ENCODE results near the gene INAFM1. TPM values are rescaled to one million over a fixed set of nuclear protein-coding genes. Genes with fewer than 3 reads are reported as not detected.
A peak's percentile ranks its signal among the peaks of the same experiment; 100 is the strongest.
"Not testable (repeated sequence)": the region's sequence is repeated elsewhere in the genome, so short reads cannot be mapped to it uniquely, and the experiment has no call there.

INAFM1 gene
- total and polyA plus RNA-seq, 3 donors from 2014 or later, result 9.0 to 29.5 (median 20.8) TPM

GRCh38 chr19:47280183-47280797 lies 5.6 kb downstream of the INAFM1 start:
- H3K4me1 ChIP-seq, result peaks cover 13% of the 10 kb centered on the region
- no peak overlapping the region for H3K4me3 ChIP-seq
- peak; percentile 40 for DNase-seq
- H3K9me3 ChIP-seq, result no peaks in the 10 kb centered on the region
- no peaks in the 10 kb centered on the region for H3K36me3 ChIP-seq (ENCODE audit: low read depth, missing control alignments)
- intact Hi-C loops (cut with DNase I; ENCODE audit: low total_unique reads), result no loop called here
- H3K27ac ChIP-seq, result no peak overlapping the region
- TF ChIP-seq POLR2A (IDR thresholded peaks at IDR 0.05), result no peak
- peak in 1 of 3 experiments; percentile 17 for TF ChIP-seq CTCF (IDR thresholded peaks at IDR 0.05)
- H3K27me3 ChIP-seq, result no peaks in the 10 kb centered on the region
- 93 to 95% methylated on average over 13 of the region's 13 CpGs for WGBS, 2 donors

- intact Hi-C loops (cut with DNase I; ENCODE audit: low total_unique reads), result no loop called here
Observed at GRCh38 chr19:47283405-47284059, 8.8 kb downstream of the INAFM1 start.

GRCh38 chr19:47284324-47284899 lies 9.7 kb downstream of the INAFM1 start:
- Histone ChIP-seq H3K4me1 (peaks cover 1% of the 10 kb centered on the region), H3K27me3 (no peaks in the 10 kb centered on the region), H3K27ac (no peak overlapping the region), H3K36me3 (ENCODE audit: low read depth, missing control alignments) (no peaks in the 10 kb centered on the region), H3K9me3 (no peaks in the 10 kb centered on the region), H3K4me3 (no peak overlapping the region)
- TF ChIP-seq CTCF (IDR thresholded peaks at IDR 0.05) (peak; percentile 77 to 99 (median 84)), POLR2A (IDR thresholded peaks at IDR 0.05) (no peak)
- intact Hi-C loops (cut with DNase I; ENCODE audit: low total_unique reads), result no loop called here
- 31 to 35% methylated on average over 7 to 9 of the region's 9 CpGs for WGBS, 2 donors
- DNase-seq, result peak; percentile 53

More at GRCh38 chr19:47283405-47284059, 8.8 kb downstream of the INAFM1 start:
- H3K4me1 ChIP-seq, result no peaks in the 10 kb centered on the region
- TF ChIP-seq POLR2A (IDR thresholded peaks at IDR 0.05), result no peak
- no peak for DNase-seq
- 78 to 81% methylated on average over 10 of the region's 10 CpGs for WGBS, 2 donors
- no peaks in the 10 kb centered on the region for H3K36me3 ChIP-seq (ENCODE audit: low read depth, missing control alignments)
- no peaks in the 10 kb centered on the region for H3K9me3 ChIP-seq
- H3K27me3 ChIP-seq, result no peaks in the 10 kb centered on the region
- no peak overlapping the region for H3K27ac ChIP-seq
- H3K4me3 ChIP-seq, result no peak overlapping the region

- no peak overlapping the region for H3K27ac ChIP-seq
- no peaks in the 10 kb centered on the region for H3K9me3 ChIP-seq
- TF ChIP-seq POLR2A (IDR thresholded peaks at IDR 0.05) (no peak), CTCF (IDR thresholded peaks at IDR 0.05) (peak; percentile 54 to 82 (median 77))
- no peaks in the 10 kb centered on the region for H3K27me3 ChIP-seq
- no peaks in the 10 kb centered on the region for H3K36me3 ChIP-seq (ENCODE audit: low read depth, missing control alignments)
- peak; percentile 92 for DNase-seq
- H3K4me3 ChIP-seq, result no peak overlapping the region
- 34 to 53% methylated on average over 12 of the region's 12 CpGs for WGBS, 2 donors
- H3K4me1 ChIP-seq, result no peaks in the 10 kb centered on the region
- intact Hi-C loops (cut with DNase I; ENCODE audit: low total_unique reads), result no loop called here
Observed at GRCh38 chr19:47296036-47296435, 21.4 kb downstream of the INAFM1 start.

GRCh38 chr19:47300867-47301266 lies 26.2 kb downstream of the INAFM1 start:
- 95% methylated on average over 13 to 14 of the region's 14 CpGs for WGBS, 2 donors
- H3K27ac ChIP-seq, DNase-seq: not testable (repeated sequence)

More at GRCh38 chr19:47300867-47301266, 26.2 kb downstream of the INAFM1 start:
- H3K27me3 ChIP-seq; H3K36me3 ChIP-seq (ENCODE audit: low read depth, missing control alignments); intact Hi-C loops (cut with DNase I; ENCODE audit: low total_unique reads); H3K4me1 ChIP-seq; H3K9me3 ChIP-seq; H3K4me3 ChIP-seq: not testable (repeated sequence)

Data from testis (tissue), 3 donors.